GM23248 (cell line): ENCODE data around the gene PALM. TPM values are rescaled to one million over a fixed set of nuclear protein-coding genes. Genes with fewer than 3 reads are reported as not detected.
"Not testable (repeated sequence)": the region's sequence is repeated elsewhere in the genome, so short reads cannot be mapped to it uniquely, and the experiment has no call there.

ENCODE experiments used
- DNase-seq: peaks from one replicate; pipeline ENCODE4 v3.0.0-alpha.2; 2015
- H2AFZ ChIP-seq: fragments of 200-600 bp; sonication (generic); 2 replicates; pipeline ENCODE4 v1.6.1; 2016; ENCODE audit warnings: antibody characterized with exemption
- H3F3A ChIP-seq: fragments of 200-600 bp; sonication (generic); 2 replicates; pipeline ENCODE4 v1.6.1; 2016; ENCODE audit warnings: mild to moderate bottlenecking, antibody characterized with exemption, mixed run types; ENCODE audit not compliant: insufficient read depth
- H3K27ac ChIP-seq: fragments of 200-600 bp; sonication (generic); 2 replicates; pipeline ENCODE4 v1.5.1; 2016; ENCODE audit warnings: mild to moderate bottlenecking
- H3K27me3 ChIP-seq: fragments of 200-600 bp; sonication (generic); replicated peaks from 2 replicates; pipeline ENCODE4 v1.6.1; 2016; ENCODE audit warnings: mild to moderate bottlenecking; ENCODE audit not compliant: insufficient read depth
- H3K36me3 ChIP-seq: fragments of 200-600 bp; sonication (generic); 2 replicates; pipeline ENCODE4 v1.6.1; 2016; ENCODE audit warnings: low read depth, mild to moderate bottlenecking
- H3K4me1 ChIP-seq: fragments of 200-600 bp; sonication (generic); 2 replicates; pipeline ENCODE4 v1.6.1; 2016; ENCODE audit warnings: mild to moderate bottlenecking; ENCODE audit not compliant: insufficient read depth
- H3K4me2 ChIP-seq: fragments of 200-600 bp; sonication (generic); one replicate; pipeline ENCODE4 v1.6.1; 2016; ENCODE audit warnings: mild to moderate bottlenecking; ENCODE audit not compliant: unreplicated experiment
- H3K4me3 ChIP-seq: fragments of 200-600 bp; sonication (generic); 2 replicates; pipeline ENCODE4 v1.5.1; 2016; ENCODE audit warnings: mild to moderate bottlenecking
- H3K79me2 ChIP-seq: fragments of 200-600 bp; sonication (generic); 2 replicates; pipeline ENCODE4 v1.6.1; 2016; ENCODE audit warnings: mild to moderate bottlenecking; ENCODE audit not compliant: insufficient read depth
- H3K9ac ChIP-seq: fragments of 200-600 bp; sonication (generic); 2 replicates; pipeline ENCODE4 v1.6.1; 2016; ENCODE audit warnings: mild to moderate bottlenecking
- H3K9me2 ChIP-seq: fragments of 200-600 bp; sonication (generic); 2 replicates; pipeline ENCODE4 v1.6.1; 2016; ENCODE audit warnings: mixed run types, mild to moderate bottlenecking, moderate library complexity; ENCODE audit not compliant: insufficient read depth
- H3K9me3 ChIP-seq: fragments of 200-600 bp; sonication (generic); one replicate; pipeline ENCODE4 v1.6.1; 2017; ENCODE audit warnings: low read depth
- H4K20me1 ChIP-seq: fragments of 200-600 bp; sonication (generic); 2 replicates; pipeline ENCODE4 v1.6.0; 2016; ENCODE audit not compliant: insufficient read depth
- EZH2 ChIP-seq: fragments of 200-600 bp; sonication (generic); IDR thresholded peaks from 2 replicates; pipeline ENCODE4 v1.6.1; 2018; ENCODE audit warnings: antibody characterized with exemption, mild to moderate bottlenecking; ENCODE audit not compliant: insufficient read depth, poor library complexity, severe bottlenecking
- EZH2phosphoT487 ChIP-seq: fragments of 200-600 bp; sonication (generic); IDR thresholded peaks from 2 replicates; pipeline ENCODE4 v1.6.1; 2018; ENCODE audit warnings: antibody characterized with exemption, moderate library complexity, mild to moderate bottlenecking, low read depth; ENCODE audit not compliant: insufficient read depth
- WGBS, 2 experiments: methylation state at CpG; one replicate each; pipeline ENCODE4 v1.1.6; 2015 to 2017; ENCODE audit warnings: low lambda C conversion rate in 2 of 2, low coverage in 1 of 2; ENCODE audit errors: missing lambda C conversion rate in 2 of 2; 5-methylcytosine and 5-hydroxymethylcytosine counted together
- in situ Hi-C: fragments of 300-500 bp; cut with MboI; formaldehyde crosslinking; loops from 2 replicates; pipeline ENCODE4 v1.15.0; 2020
- polyA plus RNA-seq: library from polyadenylated mRNA; unstranded; fragments of >200 nt; fragmentation: Nextera tagmentation; extraction: Ambion mirVana; gene quantifications from 2 replicates; pipeline ENCODE4 v1.2.1, GENCODE V29; 2016
- total RNA-seq: library from RNA; depleted of rRNA; stranded (reverse); fragments of >200 nt; shearing (Covaris generic); gene quantifications from 2 replicates; pipeline ENCODE4 v1.2.3, GENCODE V29; 2014

PALM gene
- total and polyA plus RNA-seq, 2 experiments from 2014 or later, result 0.36 to 2.7 TPM

- H3K9ac ChIP-seq, result no peak overlapping the region
- H2AFZ ChIP-seq, result no peak overlapping the region
- no peaks in the 10 kb centered on the region for H4K20me1 ChIP-seq
- H3K36me3 ChIP-seq, result no peaks in the 10 kb centered on the region
- H3K9me2 ChIP-seq, result no peaks in the 10 kb centered on the region
- H3K4me3 ChIP-seq, result no peak overlapping the region
- DNase-seq, result no peak
- in situ Hi-C loops, result no loop called here
- H3K4me1 ChIP-seq, result no peaks in the 10 kb centered on the region
- no peak for TF ChIP-seq EZH2
- TF ChIP-seq EZH2phosphoT487, result no peak
- H3K27ac ChIP-seq, result no peak overlapping the region
- WGBS, 2 experiments, result 77% methylated on average over 13 to 18 of the region's 18 CpGs
- H3K79me2 ChIP-seq, result no peaks in the 10 kb centered on the region
- H3K9me3 ChIP-seq, result no peaks in the 10 kb centered on the region
- H3K27me3 ChIP-seq, result no peaks in the 10 kb centered on the region
- no peaks in the 10 kb centered on the region for H3F3A ChIP-seq
- no peak overlapping the region for H3K4me2 ChIP-seq
These were observed 18.5 kb upstream of the PALM start for GRCh38 chr19:690203-690602.

- H3K27me3 ChIP-seq, result no peaks in the 10 kb centered on the region
- H3K79me2 ChIP-seq, result no peaks in the 10 kb centered on the region
- H3K27ac ChIP-seq, result no peak overlapping the region
- no peak overlapping the region for H3K4me3 ChIP-seq
- TF ChIP-seq EZH2phosphoT487 (no peak), EZH2 (no peak)
- H3K9me2 ChIP-seq, result no peaks in the 10 kb centered on the region
- H3K4me1 ChIP-seq, result no peaks in the 10 kb centered on the region
- no peaks in the 10 kb centered on the region for H4K20me1 ChIP-seq
- H3K9me3 ChIP-seq, result no peaks in the 10 kb centered on the region
- in situ Hi-C loops, result no loop called here
- H3K36me3 ChIP-seq, result no peaks in the 10 kb centered on the region
- H3K9ac ChIP-seq, result no peak overlapping the region
- no peak overlapping the region for H2AFZ ChIP-seq
- WGBS, 2 experiments, result 28 to 35% methylated on average over 14 to 37 of the region's 41 CpGs
- no peak for DNase-seq
- no peaks in the 10 kb centered on the region for H3F3A ChIP-seq
- H3K4me2 ChIP-seq, result no peak overlapping the region
These were observed 14.0 kb upstream of the PALM start for GRCh38 chr19:694481-695351.

DNA sequence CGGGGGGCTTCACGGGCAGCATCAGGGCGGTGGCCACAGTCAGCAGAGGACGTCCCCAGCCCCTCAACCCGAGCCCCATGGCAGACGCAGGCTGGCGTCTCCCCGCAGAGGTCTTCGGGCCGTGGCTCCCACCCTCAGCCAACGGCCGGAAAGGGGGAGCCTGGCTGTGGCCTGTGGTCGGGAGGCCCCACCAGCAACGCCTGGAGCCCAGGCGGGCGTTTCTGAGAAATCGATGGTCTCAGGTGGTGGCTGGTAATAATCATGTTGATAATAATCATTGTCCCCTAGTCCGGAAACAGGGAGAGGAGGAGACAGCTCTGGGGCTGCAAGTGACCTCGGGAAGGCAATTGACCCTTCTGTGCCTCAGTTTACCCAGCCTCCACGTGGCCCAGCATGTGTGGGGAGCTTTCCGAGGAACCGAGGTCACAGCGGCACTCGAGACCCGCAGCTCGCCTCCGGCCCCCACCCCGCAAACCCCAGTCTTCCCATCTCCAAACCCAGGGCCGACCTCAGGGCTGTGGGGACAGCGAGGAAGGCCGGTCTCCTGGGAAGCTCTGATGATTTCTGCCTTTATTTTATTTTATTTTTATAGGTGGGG, 13.3 kb upstream of the PALM start, which contains the start of gene PRSS57:
PRSS57 (minus strand) TSS at position 101 of the 598 bp plus-strand sequence; CDS start at position 79, 22 bp downstream.
- Histone ChIP-seq H4K20me1 (no peaks in the 10 kb centered on the region), H3K9ac (no peak within 1 kb of the TSS), H3K9me3 (no peaks in the 10 kb centered on the region), H2AFZ (no peak within 1 kb of the TSS), H3F3A (no peaks in the 10 kb centered on the region), H3K4me2 (no peak within 1 kb of the TSS), H3K27me3 (no peaks in the 10 kb centered on the region), H3K27ac (no peak within 1 kb of the TSS), H3K9me2 (no peaks in the 10 kb centered on the region), H3K4me1 (no peaks in the 10 kb centered on the region), H3K4me3 (no peak within 1 kb of the TSS), H3K79me2 (no peaks in the 10 kb centered on the region), H3K36me3 (no peaks in the 10 kb centered on the region)
- TF ChIP-seq EZH2, result no peak
- TF ChIP-seq EZH2phosphoT487, result no peak
- WGBS, 2 experiments, result 62 to 77% methylated on average over 21 to 31 of the region's 31 CpGs
- no peak for DNase-seq
- in situ Hi-C loops, result no loop called here

- WGBS, 2 experiments, result 77 to 81% methylated on average over 13 to 15 of the region's 15 CpGs
- H3K27ac ChIP-seq, H3K4me1 ChIP-seq, H4K20me1 ChIP-seq, DNase-seq, H3K9me3 ChIP-seq, H3K4me3 ChIP-seq, H3K4me2 ChIP-seq, H3K79me2 ChIP-seq, H2AFZ ChIP-seq, in situ Hi-C loops, H3K36me3 ChIP-seq, H3F3A ChIP-seq, H3K27me3 ChIP-seq, H3K9ac ChIP-seq, H3K9me2 ChIP-seq: not testable (repeated sequence)
These were observed 10.2 kb upstream of the PALM start for GRCh38 chr19:698529-698928.

DNA sequence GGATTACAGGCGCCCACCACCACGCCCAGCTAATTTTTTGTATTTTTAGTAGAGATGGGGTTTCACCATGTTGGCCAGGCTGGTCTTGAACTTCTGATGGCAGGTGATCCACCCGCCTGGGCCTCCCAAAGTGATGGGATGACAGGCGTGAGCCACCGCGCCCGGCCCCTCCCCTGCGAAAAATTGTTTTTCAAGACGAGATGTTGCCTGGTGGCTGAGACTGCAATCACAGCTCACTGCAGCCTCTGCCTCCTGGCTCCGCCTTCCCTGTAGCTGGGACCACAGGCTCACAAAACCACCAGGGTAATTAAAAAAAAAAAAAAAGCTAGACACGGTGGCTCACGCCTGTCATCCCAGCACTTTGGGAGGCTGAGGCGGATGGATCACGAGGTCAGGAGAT, 8.8 kb upstream of the PALM start:
- WGBS, 2 experiments, result 69 to 70% methylated on average over 10 to 14 of the region's 14 CpGs
- in situ Hi-C loops, result not testable (repeated sequence)

GRCh38 chr19:702847-703246, 5.9 kb upstream of the PALM start:
- H3K27me3 ChIP-seq, H3K4me3 ChIP-seq, H4K20me1 ChIP-seq, H3K4me1 ChIP-seq, H3F3A ChIP-seq, DNase-seq, H3K9me3 ChIP-seq, H3K9me2 ChIP-seq, H2AFZ ChIP-seq, H3K9ac ChIP-seq, in situ Hi-C loops, H3K4me2 ChIP-seq, H3K79me2 ChIP-seq, H3K27ac ChIP-seq, H3K36me3 ChIP-seq: not testable (repeated sequence)
- WGBS, 2 experiments, result 64 to 73% methylated on average over 6 of the region's 6 CpGs

More for the DNA sequence above, 8.8 kb upstream of the PALM start:
- not testable (repeated sequence) for H4K20me1 ChIP-seq, DNase-seq, H3K79me2 ChIP-seq, H3K9ac ChIP-seq, H3K36me3 ChIP-seq, H3K4me2 ChIP-seq, H2AFZ ChIP-seq, H3K27ac ChIP-seq, H3K9me3 ChIP-seq, H3K27me3 ChIP-seq, H3K9me2 ChIP-seq, H3K4me1 ChIP-seq, H3F3A ChIP-seq, H3K4me3 ChIP-seq
